Suppressor macrophage (primary cell): Measurements from ENCODE around the gene HOXC11.

Experiments used
- DNase-seq, 4 experiments: peaks; one replicate each; pipeline ENCODE4 v3.0.0-alpha.2; 2020 to 2022

HOXC11 gene

DNA sequence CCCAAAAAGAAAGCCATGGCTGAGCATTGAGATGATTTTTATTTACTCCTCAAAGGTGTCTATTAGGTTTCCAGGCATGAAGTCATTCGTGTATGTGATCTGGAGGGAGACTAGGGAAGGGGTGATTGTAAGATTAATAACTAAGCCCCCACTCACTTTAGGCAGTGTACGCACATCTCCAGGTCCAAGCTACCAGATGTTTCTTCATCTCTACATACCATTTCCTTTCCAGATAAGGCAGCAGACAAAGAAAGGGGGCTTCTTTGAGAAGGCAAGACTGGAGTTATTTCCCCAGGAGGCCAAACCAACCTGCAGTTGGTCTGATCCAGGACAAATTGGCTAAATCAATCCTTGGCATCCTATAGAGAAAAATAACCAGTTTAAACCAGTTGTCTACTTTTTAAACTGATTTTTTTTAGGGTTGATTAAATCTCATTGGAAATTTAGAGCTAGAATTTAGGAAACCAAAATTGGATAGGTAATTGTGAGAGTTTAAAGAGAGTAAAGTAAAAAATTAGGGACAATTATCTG, 30.4 kb upstream of the HOXC11 start:
- no peak for DNase-seq

GRCh38 chr12:53944209-53944608, 28.7 kb upstream of the HOXC11 start:
- DNase-seq, result no peak

DNA sequence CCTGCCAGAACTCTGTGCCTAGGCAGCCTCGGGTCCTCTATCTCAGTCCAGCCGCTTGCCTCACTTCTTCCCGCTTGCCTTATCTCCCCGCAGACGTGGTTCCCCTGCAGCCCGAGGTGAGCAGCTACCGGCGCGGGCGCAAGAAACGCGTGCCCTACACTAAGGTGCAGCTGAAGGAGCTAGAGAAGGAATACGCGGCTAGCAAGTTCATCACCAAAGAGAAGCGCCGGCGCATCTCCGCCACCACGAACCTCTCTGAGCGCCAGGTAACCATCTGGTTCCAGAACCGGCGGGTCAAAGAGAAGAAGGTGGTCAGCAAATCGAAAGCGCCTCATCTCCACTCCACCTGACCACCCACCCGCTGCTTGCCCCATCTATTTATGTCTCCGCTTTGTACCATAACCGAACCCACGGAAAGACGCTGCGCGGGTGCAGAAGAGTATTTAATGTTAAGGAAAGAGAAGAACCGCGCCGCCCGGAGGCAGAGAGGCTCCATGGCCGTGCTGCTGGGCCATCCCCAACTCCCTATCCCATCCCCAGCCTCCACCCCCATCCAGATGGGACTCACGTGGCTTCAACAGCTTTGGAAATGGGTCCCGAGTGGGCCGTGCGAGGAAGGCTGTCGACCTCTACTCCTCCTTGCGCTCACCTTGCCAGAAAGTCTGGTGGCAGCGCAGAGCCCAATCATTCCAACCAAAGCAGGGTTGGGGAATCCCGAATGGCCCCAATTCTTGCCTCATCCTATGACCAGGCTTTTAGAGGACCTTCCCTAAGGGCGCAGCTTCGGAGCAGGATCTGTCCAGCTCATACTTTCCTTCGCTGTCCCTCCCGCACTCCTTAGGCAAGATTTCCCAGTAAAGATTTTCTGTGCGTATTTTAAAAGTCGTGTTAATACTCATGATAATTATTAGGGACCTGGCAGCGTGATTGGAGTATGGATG, 27.7 kb upstream of the HOXC11 start:
- DNase-seq, result no peak

GRCh38 chr12:53947743-53948142, 25.2 kb upstream of the HOXC11 start:
- DNase-seq, result no peak

GRCh38 chr12:53948650-53949593, 24.0 kb upstream of the HOXC11 start:
- DNase-seq, result peak in 1 of 4 experiments; percentile 23

- DNase-seq, result no peak
These were observed 23.1 kb upstream of the HOXC11 start for GRCh38 chr12:53949631-53950436.

- no peak for DNase-seq
These were observed 22.5 kb upstream of the HOXC11 start for GRCh38 chr12:53950437-53950773.

DNA sequence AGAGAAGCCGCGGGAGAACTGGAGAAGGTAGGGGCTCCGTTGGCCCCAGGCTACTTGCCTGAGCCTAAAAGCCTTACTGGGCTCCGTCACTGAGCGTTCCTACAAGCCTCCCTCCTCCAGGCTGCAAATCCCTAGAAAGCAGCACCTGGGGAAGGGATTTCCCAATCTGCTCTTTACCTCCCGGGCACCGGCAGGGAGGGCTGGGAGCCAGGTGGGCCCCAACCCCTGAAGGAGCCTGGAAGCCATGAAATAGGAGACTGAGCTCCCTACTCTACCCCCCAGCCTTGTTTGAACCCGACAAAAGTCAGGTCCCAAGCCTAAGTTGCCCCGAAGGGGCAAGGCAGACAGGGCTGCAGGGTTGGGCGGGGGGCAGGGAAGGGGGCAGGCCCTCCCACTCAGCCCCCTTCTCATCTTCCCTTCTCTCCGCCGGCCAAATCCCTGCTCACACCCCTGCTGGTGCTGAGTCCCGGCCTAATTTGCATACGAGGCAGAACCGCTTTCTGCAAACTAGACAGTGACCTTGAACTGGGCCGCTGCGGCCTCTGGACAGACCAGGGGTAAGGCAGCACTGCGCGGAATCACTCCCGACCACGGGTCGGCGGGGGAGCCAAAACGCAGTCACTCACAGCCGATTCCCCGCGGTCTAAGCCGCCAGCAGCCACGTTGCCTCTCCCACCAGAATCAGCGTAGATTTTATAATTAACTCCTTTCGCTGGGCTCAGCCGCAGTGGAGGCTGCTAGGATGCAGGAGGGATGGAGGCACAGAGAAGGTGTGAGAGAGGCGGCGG, 21.9 kb upstream of the HOXC11 start:
- no peak for DNase-seq

GRCh38 chr12:53951577-53952334, 21.2 kb upstream of the HOXC11 start:
- DNase-seq, result no peak

GRCh38 chr12:53952335-53952694, 20.6 kb upstream of the HOXC11 start:
- no peak for DNase-seq

GRCh38 chr12:53952871-53953734, 19.8 kb upstream of the HOXC11 start:
- DNase-seq, result no peak

GRCh38 chr12:53953831-53954693, 18.9 kb upstream of the HOXC11 start:
- DNase-seq, result no peak

GRCh38 chr12:53954694-53955035, 18.3 kb upstream of the HOXC11 start, which contains the start of gene HOXC12:
HOXC12 (plus strand) TSS chr12:53954903; CDS start chr12:53954930, 27 bp downstream.
- no peak for DNase-seq

DNA sequence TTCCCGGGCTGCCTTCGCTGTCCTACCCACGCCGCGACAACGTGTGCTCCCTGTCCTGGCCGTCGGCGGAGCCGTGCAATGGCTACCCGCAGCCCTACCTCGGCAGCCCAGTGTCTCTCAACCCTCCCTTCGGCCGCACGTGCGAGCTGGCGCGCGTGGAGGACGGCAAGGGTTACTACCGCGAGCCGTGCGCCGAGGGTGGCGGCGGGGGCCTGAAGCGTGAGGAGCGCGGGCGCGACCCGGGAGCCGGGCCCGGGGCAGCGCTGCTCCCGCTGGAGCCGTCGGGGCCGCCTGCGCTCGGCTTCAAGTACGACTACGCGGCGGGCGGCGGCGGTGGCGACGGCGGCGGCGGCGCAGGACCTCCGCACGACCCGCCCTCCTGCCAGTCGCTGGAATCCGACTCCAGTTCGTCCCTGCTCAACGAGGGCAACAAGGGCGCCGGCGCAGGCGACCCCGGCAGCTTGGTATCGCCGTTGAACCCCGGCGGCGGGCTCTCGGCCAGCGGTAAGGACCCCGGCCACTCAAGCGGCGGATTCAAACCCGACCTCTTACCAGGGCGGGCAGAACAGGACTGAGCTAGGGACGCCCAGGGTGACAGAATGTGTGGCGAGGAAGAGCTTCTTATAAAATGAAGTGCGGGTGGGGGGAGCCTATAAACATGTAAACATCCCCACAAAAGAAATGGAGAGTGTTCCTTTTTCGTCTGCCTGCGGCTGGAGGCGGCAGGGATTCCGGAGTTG, 17.7 kb upstream of the HOXC11 start:
- no peak for DNase-seq

- DNase-seq, result no peak
These were observed 17.1 kb upstream of the HOXC11 start for GRCh38 chr12:53955776-53956250.

DNA sequence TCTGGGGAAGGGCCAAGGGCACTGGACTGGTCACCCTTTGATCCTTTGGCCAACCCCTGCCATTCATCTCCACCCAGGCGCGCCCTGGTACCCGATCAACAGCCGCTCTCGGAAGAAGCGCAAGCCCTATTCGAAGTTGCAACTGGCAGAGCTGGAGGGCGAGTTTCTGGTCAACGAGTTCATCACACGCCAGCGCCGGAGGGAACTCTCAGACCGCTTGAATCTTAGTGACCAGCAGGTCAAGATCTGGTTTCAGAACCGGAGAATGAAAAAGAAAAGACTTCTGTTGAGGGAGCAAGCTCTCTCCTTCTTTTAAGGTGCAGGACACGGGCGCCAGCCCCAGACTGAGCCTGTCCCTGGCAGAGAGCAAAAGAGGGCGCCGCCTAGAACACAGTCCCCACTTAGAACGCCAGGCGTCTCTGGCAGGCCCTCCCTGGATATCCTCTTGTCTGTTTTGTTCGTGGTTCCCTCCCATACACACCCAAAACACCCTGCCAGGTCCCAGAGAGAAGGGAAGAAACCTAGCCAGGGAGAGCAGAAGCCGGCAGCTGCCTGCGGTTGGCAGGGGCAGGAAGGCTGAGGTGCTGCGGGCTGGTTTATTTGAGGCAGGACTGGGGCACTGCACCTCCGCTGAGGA, 16.6 kb upstream of the HOXC11 start:
- DNase-seq, result no peak

DNA sequence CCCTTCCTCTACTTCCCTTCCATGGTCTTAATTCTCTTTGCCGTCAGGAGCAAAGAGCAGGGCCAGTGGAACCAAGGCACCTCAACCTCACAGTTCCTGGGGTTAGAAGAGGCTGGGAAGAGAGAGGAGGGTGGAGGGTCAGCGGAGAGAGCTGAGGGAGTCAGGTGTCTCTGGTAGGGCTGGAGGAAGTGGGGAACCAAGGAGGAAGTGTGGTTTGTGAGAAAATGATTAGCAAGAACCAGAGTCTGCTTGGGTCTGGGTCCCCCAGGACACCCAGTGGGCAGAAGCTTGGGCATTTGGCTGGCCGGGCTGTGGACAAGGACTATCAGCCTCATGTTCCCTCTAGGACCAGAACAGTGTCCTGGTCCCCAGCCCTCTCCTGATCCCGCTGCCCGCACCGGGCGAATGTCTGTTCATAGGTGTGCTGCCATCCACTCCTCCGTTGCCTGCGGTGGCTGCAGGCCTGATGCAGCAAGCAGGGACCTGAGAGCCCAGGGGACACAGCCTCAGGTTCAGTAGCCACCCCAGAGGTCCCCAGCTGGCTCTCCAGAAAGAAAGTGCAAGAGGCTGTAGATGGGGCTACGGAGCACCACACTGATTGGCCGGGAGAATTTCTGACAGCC, 15.9 kb upstream of the HOXC11 start:
- no peak for DNase-seq
